Right atrium auricular region (tissue), 2 donors: ENCODE data around the gene CCT6A. TPM values are rescaled to one million over a fixed set of nuclear protein-coding genes. Genes with fewer than 3 reads are reported as not detected.
"Not testable (repeated sequence)": the region's sequence is repeated elsewhere in the genome, so short reads cannot be mapped to it uniquely, and the experiment has no call there.

Experiments used
- DNase-seq: peaks from one replicate; pipeline ENCODE4 v3.0.0-alpha.2; 2019; ENCODE audit warnings: low spot score
- H3K27ac ChIP-seq, 2 donors: fragments of 200-600 bp; sonication (generic); 1 replicate in 1 of 2; 2 replicates in 1 of 2; pipeline ENCODE4 v1.5.1; 2016 to 2019
- H3K27me3 ChIP-seq, 2 donors: fragments of 200-600 bp; sonication (generic); one replicate each; pipeline versions ENCODE4 v1.5.1 to v1.6.0; 2017 to 2019
- H3K36me3 ChIP-seq: fragments of 200-600 bp; sonication (generic); one replicate; pipeline ENCODE4 v1.5.1; 2016
- H3K4me1 ChIP-seq, 2 donors: fragments of 200-600 bp; sonication (generic); one replicate each; pipeline versions ENCODE4 v1.5.1 to v1.6.0; 2017 to 2019
- H3K4me3 ChIP-seq, 2 donors: fragments of 200-600 bp; sonication (generic); 1 replicate in 1 of 2; 2 replicates in 1 of 2; pipeline ENCODE4 v1.5.1; 2017 to 2019; ENCODE audit warnings: mild to moderate bottlenecking in 1 of 2, moderate library complexity in 1 of 2
- H3K9me3 ChIP-seq, 2 donors: fragments of 200-600 bp; sonication (generic); one replicate each; pipeline ENCODE4 v1.5.1; 2019
- total RNA-seq, 2 donors: library from RNA; depleted of rRNA; stranded (reverse); fragments of >200 nt; gene quantifications; one replicate each; pipeline ENCODE4 v1.1.0, GENCODE V29; 2016
- TF ChIP-seq, protein P1 (sequence below), 2 donors: fragments of 200-600 bp; sonication (generic); IDR thresholded peaks; one replicate each; pipeline ENCODE4 v1.5.1; 2019; ENCODE audit warnings: antibody characterized with exemption in 2 of 2

The CCT6A gene
- total RNA-seq, 2 donors from 2014 or later = 39.3 to 68.1 TPM

DNA sequence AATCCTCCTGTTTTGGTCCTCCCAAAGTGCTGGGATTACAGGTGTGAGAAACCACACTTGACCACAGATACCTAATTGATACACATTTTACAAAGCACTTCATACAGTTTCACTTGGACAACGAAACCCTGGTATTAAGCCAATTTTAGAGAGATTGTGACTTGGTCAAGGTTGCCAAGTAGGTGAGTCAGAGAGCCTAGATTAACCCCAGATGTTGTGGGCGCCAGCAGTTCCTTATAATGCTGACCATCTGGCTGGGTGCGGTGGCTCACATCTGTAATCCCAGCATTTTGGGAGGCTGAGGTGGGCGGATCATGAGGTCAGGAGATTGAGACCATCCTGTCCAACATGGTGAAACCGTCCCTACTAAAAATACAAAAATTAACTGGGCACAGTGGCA lies 46.1 kb downstream of the CCT6A start:
- Histone ChIP-seq H3K27me3 (no peaks in the 10 kb centered on the region), H3K4me3 (no peak overlapping the region), H3K9me3 (no peaks in the 10 kb centered on the region), H3K27ac (no peak overlapping the region), H3K36me3 (peaks cover 37% of the 10 kb centered on the region), H3K4me1 (peaks cover 0 to 20% of the 10 kb centered on the region in 2 donors)
- DNase-seq = no peak
- TF ChIP-seq, protein P1, sequence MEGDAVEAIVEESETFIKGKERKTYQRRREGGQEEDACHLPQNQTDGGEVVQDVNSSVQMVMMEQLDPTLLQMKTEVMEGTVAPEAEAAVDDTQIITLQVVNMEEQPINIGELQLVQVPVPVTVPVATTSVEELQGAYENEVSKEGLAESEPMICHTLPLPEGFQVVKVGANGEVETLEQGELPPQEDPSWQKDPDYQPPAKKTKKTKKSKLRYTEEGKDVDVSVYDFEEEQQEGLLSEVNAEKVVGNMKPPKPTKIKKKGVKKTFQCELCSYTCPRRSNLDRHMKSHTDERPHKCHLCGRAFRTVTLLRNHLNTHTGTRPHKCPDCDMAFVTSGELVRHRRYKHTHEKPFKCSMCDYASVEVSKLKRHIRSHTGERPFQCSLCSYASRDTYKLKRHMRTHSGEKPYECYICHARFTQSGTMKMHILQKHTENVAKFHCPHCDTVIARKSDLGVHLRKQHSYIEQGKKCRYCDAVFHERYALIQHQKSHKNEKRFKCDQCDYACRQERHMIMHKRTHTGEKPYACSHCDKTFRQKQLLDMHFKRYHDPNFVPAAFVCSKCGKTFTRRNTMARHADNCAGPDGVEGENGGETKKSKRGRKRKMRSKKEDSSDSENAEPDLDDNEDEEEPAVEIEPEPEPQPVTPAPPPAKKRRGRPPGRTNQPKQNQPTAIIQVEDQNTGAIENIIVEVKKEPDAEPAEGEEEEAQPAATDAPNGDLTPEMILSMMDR (IDR thresholded peaks at IDR 0.05) = no peak

DNA sequence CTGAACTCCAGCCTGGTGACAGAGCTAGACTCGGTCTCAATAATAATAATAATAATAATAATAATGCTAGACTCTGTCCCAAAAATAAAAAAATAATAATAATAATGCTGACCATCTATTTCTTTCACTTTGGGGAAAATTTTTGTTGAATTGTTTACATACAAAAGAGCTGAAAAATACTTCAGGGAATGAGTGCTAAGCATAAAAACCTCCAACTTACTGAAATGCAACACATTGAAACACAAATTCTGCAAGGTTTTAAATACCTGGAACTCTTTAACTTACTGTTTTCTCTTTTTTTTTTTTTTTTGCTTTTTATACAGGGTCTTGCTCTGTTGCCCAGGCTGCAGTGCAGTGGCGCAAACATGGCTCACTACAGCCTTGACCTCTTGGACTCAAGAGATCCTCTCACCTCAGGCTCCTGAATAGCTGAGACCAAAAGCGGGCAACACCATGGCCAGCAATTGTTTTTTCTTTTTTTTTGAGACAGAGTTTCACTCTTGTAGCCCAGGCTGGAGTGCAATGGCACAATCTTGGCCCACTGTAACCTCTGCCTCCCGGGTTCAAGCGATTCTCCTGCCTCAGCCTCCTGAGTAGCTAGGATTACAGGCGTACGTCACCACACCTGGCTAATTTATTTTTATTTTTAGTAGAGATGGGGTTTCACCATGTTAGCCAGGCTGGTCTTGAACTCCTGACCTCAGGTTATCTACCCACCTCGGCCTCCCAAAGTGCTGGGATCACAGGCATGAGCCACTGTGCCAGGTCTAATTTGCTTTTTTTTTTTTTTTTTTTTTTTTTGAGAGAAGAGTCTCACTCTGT lies 46.8 kb downstream of the CCT6A start:
- Histone ChIP-seq H3K36me3 (peaks cover 44% of the 10 kb centered on the region), H3K4me1 (peaks cover 0 to 13% of the 10 kb centered on the region in 2 donors)
- not testable (repeated sequence) for H3K9me3 ChIP-seq, H3K27ac ChIP-seq, H3K4me3 ChIP-seq, DNase-seq, H3K27me3 ChIP-seq

DNA sequence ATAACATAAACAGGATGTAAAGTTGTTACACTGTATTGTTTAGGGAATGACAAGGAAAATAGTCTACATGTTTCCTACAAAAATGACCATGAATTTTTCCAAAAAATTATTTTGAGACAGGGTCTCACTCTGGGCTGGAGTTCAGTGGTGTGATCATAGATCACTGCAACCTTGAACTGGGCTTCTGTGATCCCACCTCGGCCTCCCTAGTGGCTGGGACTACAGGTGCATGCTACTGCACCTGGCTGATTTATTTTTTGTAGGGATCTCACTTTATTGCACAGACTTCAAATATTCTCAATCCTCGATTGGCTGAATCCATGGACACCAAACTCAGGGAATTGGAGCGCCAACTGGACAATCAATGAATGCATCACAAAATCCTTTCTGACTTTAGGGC lies 48.1 kb downstream of the CCT6A start:
- Histone ChIP-seq H3K27me3 (no peaks in the 10 kb centered on the region), H3K27ac (no peak overlapping the region), H3K4me1 (peaks cover 0 to 12% of the 10 kb centered on the region in 2 donors), H3K9me3 (no peaks in the 10 kb centered on the region), H3K4me3 (no peak overlapping the region), H3K36me3 (peaks cover 53% of the 10 kb centered on the region)
- DNase-seq = no peak
- TF ChIP-seq, protein P1 (IDR thresholded peaks at IDR 0.05) = no peak

DNA sequence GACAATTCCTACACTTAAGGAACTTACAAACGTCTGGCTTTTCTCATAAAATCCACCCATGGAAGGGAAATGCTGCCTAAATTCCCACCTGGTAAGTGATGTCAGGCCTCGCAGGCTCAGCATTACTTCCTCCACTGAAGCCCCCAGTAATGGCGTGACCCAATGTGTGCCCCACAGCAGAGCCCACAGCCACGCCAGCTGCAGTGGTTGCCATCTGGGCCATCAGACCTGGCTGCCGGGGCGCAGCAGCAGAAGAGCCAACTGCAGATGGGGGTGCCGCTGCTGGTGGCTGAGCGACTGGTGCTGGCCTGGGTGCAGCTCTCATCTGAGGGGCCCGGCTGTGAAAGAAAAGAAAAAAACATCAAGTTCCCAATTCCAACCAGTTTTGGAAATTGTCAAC lies 52.6 kb downstream of the CCT6A start:
- Histone ChIP-seq H3K36me3 (peaks cover 52% of the 10 kb centered on the region), H3K4me1 (peaks cover 0 to 15% of the 10 kb centered on the region in 2 donors)
- not testable (repeated sequence) for DNase-seq, H3K9me3 ChIP-seq, H3K4me3 ChIP-seq, H3K27ac ChIP-seq, H3K27me3 ChIP-seq

DNA sequence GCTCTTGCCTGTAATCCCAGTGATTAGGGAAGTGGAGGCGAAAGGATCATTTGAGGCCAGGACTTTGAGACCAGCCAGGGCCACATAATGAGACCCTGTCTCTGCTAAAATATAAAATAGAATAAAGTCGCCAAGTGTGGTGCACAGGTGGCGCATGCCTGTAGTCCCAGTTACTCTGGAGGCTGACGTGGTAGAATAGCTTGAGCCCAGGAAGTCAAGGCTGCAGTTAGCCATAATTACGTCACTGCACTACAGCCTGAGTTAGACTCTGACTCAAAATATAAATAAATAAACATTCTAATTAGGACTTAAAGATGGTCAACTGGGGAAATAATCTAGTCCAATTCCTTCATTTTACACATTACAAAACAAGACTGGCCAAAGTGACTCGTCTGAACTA lies 53.9 kb downstream of the CCT6A start:
- Histone ChIP-seq H3K4me3 (peak overlapping the region; percentile 88 to 91), H3K27ac (peak overlapping the region; percentile 92), H3K4me1 (peaks cover 0 to 15% of the 10 kb centered on the region in 2 donors), H3K27me3 (no peaks in the 10 kb centered on the region), H3K9me3 (no peaks in the 10 kb centered on the region), H3K36me3 (peaks cover 38% of the 10 kb centered on the region)
- TF ChIP-seq, protein P1 (IDR thresholded peaks at IDR 0.05) = no peak
- DNase-seq = no peak

DNA sequence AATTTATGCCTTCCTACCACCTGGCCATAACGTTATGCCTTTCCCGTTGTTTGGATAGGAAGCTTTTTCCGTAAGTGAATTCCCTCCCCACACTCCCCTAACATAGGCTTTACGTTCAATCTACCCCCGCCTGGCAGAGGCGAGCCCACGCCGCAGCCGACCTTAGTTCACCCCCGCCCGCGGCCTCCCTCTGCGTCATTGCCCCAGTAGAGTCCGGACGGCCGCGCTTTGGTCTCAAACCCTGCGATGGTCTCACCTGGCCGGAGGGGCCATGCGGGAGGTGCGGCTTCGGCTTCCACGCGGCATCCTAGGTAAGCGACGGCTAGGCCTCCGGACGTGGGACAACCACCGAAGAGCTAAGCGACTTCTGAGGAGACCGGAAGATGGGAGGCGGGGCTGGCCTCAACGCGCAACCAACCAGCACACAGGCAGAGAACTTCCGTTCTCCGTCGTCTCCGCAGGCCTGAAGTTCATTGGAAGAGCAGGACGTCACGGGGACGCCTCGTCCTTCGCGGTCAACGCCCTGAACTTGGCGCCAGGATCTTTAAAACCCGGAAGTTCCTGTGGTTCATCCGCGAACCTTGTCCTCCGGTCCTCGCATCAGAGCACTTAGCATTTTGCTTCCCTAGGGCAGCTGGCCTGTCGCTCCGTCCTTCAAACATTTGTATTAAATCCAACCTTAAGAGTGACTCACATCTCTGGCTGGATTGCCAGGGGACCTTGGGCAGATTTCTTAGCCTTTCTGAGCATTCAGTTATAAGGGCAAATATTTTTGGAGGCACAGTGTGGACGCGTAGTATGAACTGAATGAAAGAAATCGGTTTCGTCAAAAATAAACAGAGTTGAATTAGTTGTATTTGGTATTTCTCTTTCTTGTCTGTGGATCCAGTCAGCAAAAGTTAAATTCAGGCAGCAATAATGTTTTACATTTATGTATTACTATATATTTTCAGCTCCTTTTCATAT lies 54.8 kb downstream of the CCT6A start, which contains the start of gene CHCHD2:
TSS of gene CHCHD2 (minus strand) at position 369 of the 966 bp plus-strand sequence. CDS start at position 306, 63 bp downstream.
- Histone ChIP-seq H3K4me1 (peaks cover 0 to 15% of the 10 kb centered on the region in 2 donors), H3K4me3 (peak within 1 kb of the TSS; percentile 88 to 91), H3K9me3 (no peaks in the 10 kb centered on the region), H3K36me3 (peaks cover 29% of the 10 kb centered on the region), H3K27me3 (no peaks in the 10 kb centered on the region), H3K27ac (peak within 1 kb of the TSS; percentile 92)
- TF ChIP-seq, protein P1 (IDR thresholded peaks at IDR 0.05) = no peak
- peak; percentile 98 for DNase-seq
